H1 (cell line): ENCODE data around the gene RAI14.
A peak's percentile ranks its signal among the peaks of the same experiment; 100 is the strongest.

Experiments
- CHD2 ChIP-seq: IDR thresholded peaks from 2 replicates; pipeline ENCODE4 v1.6.1; 2012; ENCODE audit warnings: low read length, improper control_type of control experiment
- JUND ChIP-seq: IDR thresholded peaks from 2 replicates; pipeline ENCODE4 v1.6.1; 2011; ENCODE audit warnings: mild to moderate bottlenecking, improper control_type of control experiment, low read length
- PHF8 ChIP-seq: fragments of 200-600 bp; sonication (generic); conservative IDR thresholded peaks from 2 replicates; pipeline ENCODE4 v1.7.1; 2012; ENCODE audit warnings: low read depth, mild to moderate bottlenecking, inconsistent platforms, low read length, moderate library complexity
- POLR2A ChIP-seq, 2 experiments: IDR thresholded peaks; 1 replicate in 1 of 2; 2 replicates in 1 of 2; pipeline ENCODE4 v1.6.1; 2011; ENCODE audit warnings: low read depth in 2 of 2, low read length in 2 of 2, mild to moderate bottlenecking in 2 of 2; ENCODE audit errors: control extremely low read depth in 1 of 2
- RFX5 ChIP-seq: IDR thresholded peaks from 2 replicates; pipeline ENCODE4 v1.6.1; 2011; ENCODE audit warnings: low read depth, low read length, improper control_type of control experiment, borderline replicate concordance
- RXRA ChIP-seq: IDR thresholded peaks from 2 replicates; pipeline ENCODE4 v1.6.1; 2011; ENCODE audit warnings: low read depth, mild to moderate bottlenecking, low read length, moderate library complexity; ENCODE audit not compliant: insufficient read depth
- SUZ12 ChIP-seq: fragments of 200-600 bp; sonication (generic); IDR thresholded peaks from 2 replicates; pipeline ENCODE4 v1.6.1; 2012; ENCODE audit warnings: mild to moderate bottlenecking, inconsistent platforms, low read length, moderate library complexity, mixed read lengths
- TF ChIP-seq, protein P1 (sequence below), 3 experiments: IDR thresholded peaks; 1 replicate in 2 of 3; 2 replicates in 1 of 3; pipeline versions ENCODE4 v1.5.1 to v1.6.1; 2011; ENCODE audit warnings: low read length in 3 of 3, mild to moderate bottlenecking in 3 of 3, inconsistent platforms in 2 of 3, low read depth in 1 of 3, moderate library complexity in 1 of 3; ENCODE audit not compliant: insufficient read depth in 1 of 3; ENCODE audit errors: control extremely low read depth in 1 of 3

DNA sequence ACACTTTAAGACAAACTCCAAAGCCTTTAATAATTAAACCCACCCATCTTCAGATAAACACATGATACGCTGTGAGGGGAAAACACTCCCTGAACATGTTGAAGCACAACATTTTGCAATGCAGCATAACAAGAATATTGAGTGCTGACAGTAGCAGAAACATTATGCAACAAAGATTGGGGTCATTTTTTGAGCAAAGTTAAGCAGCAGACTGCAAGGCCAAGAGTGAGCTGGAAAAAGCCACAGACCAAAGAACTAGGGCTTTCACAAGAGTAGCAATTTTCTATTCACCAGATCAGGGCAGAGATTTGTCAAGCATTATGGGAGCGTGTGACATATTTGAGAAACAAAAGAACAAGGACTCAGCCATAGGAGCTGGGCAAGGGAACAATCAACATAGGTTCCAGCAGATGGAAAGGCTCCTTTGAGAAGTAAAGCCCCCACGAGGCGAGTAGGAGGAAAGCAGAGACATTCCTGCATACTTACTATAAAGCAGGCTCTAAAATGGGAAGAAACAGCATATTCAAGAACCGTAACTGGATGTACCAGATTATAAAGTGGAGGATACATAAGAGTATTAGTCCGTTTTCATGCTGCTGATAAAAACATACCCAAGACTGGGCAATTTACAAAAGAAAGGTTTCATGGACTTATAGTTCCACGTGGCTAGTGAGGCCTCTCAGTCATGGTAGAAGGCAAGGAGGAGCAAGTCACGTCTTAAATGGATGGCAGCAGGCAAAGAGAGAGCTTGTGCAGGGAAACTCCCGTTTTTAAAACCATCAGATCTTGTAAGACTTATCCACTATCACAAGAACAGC is 178.1 kb downstream of the RAI14 start:
- TF ChIP-seq JUND (no peak), SUZ12 (no peak), POLR2A (IDR thresholded peaks at IDR 0.05; ENCODE audit: control extremely low read depth in 1 of 2, low read depth in 2 of 2, low read length in 2 of 2) (peak; percentile 13 to 37; a peak in 2 of 3 replicates), RFX5 (no peak), RXRA (no peak), PHF8 (no peak), CHD2 (no peak)
- TF ChIP-seq, protein P1, sequence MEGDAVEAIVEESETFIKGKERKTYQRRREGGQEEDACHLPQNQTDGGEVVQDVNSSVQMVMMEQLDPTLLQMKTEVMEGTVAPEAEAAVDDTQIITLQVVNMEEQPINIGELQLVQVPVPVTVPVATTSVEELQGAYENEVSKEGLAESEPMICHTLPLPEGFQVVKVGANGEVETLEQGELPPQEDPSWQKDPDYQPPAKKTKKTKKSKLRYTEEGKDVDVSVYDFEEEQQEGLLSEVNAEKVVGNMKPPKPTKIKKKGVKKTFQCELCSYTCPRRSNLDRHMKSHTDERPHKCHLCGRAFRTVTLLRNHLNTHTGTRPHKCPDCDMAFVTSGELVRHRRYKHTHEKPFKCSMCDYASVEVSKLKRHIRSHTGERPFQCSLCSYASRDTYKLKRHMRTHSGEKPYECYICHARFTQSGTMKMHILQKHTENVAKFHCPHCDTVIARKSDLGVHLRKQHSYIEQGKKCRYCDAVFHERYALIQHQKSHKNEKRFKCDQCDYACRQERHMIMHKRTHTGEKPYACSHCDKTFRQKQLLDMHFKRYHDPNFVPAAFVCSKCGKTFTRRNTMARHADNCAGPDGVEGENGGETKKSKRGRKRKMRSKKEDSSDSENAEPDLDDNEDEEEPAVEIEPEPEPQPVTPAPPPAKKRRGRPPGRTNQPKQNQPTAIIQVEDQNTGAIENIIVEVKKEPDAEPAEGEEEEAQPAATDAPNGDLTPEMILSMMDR (IDR thresholded peaks at IDR 0.05; ENCODE audit: control extremely low read depth in 1 of 3, insufficient read depth in 1 of 3, low read depth in 1 of 3, low read length in 3 of 3) = peak in 1 of 3 experiments; percentile 4; a peak in 2 of 4 replicates
